ENCODE data around the gene STRAP. TPM values are rescaled to one million over a fixed set of nuclear protein-coding genes. Genes with fewer than 3 reads are reported as not detected.

Gene STRAP, protein sequence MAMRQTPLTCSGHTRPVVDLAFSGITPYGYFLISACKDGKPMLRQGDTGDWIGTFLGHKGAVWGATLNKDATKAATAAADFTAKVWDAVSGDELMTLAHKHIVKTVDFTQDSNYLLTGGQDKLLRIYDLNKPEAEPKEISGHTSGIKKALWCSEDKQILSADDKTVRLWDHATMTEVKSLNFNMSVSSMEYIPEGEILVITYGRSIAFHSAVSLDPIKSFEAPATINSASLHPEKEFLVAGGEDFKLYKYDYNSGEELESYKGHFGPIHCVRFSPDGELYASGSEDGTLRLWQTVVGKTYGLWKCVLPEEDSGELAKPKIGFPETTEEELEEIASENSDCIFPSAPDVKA
- total RNA-seq (2021): 210 and 218 TPM in 2 replicates
- long read RNA-seq, transcript STRAP-206 (9 exons, 1,698 nt): minor isoform, 152 of 3,866 reads
- long read RNA-seq, transcript STRAP-201 (11 exons, 1,442 nt): minor isoform, 11 of 3,866 reads
- long read RNA-seq, transcript STRAP-202 (10 exons, 1,866 nt): major isoform, 3,568 of 3,866 reads
- long read RNA-seq, partial matches to known transcripts: 17 of 3,866 reads
- long read RNA-seq, other reads (novel, unspliced or antisense): 117 of 3,866 reads

DNA sequence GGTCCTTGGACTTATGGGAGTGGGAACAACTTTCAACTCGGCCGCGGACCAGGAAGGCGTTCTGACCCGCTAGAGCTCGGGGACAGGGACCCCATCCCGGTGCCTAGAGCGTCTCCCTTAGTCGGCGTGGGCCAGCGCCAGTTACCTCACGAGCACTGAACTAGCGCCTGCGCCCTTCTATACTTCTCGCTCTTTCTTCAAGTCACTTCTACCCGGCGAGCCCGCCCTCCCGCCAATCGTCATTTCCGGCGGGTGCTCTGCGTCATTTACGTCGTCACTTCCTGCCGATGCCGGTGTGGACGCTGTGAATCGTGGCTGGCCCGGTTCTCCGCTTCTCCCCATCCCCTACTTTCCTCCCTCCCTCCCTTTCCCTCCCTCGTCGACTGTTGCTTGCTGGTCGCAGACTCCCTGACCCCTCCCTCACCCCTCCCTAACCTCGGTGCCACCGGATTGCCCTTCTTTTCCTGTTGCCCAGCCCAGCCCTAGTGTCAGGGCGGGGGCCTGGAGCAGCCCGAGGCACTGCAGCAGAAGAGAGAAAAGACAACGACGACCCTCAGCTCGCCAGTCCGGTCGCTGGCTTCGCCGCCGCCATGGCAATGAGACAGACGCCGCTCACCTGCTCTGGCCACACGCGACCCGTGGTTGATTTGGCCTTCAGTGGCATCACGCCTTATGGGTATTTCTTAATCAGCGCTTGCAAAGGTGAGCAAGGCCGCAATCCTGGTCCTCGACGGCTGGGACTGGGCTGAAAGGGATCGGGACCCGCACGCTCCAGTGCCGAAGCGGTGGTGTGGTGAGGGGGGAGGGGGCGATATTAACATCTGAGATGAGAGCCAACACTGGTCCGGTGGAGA is at the start of gene STRAP:
STRAP (plus strand) TSS at position 270 of the 854 bp plus-strand sequence; CDS start at position 591, 321 bp downstream.
- Histone ChIP-seq H3K23me2 (ENCODE audit: insufficient read length, low read depth, low read length, poor library complexity, severe bottlenecking) (peaks cover 3% of the 10 kb centered on the region), H4K91ac (ENCODE audit: insufficient read length, low read depth, low read length) (no peak within 1 kb of the TSS), H3K27ac (ENCODE audit: insufficient read length, low read depth, low read length) (peak within 1 kb of the TSS; percentile 63), H2BK5ac (ENCODE audit: insufficient read length, low read length) (peak within 1 kb of the TSS; percentile 66), H3K4me2 (ENCODE audit: insufficient read depth, insufficient read length, low read length) (peak within 1 kb of the TSS; percentile 94), H2BK12ac (ENCODE audit: insufficient read length, low read depth, low read length) (no peak within 1 kb of the TSS), H3K79me1 (ENCODE audit: insufficient read depth, low read depth, low read length, poor library complexity, severe bottlenecking) (peaks cover 4% of the 10 kb centered on the region), H3T11ph (ENCODE audit: low read length) (no peak within 1 kb of the TSS), H4K8ac (replicated peaks; ENCODE audit: insufficient read length, low read depth, low read length) (no peak within 1 kb of the TSS), H4K20me1 (ENCODE audit: control insufficient read depth, insufficient read depth, insufficient read length) (no peaks in the 10 kb centered on the region), H3K14ac (ENCODE audit: insufficient read depth, low read length) (peak within 1 kb of the TSS; percentile 91), H3K56ac (ENCODE audit: insufficient read length, low read depth, low read length) (peak within 1 kb of the TSS; percentile 29), H3K27me3 (ENCODE audit: insufficient read depth, low read length) (no peaks in the 10 kb centered on the region; the same call in 1 of the 2 replicates), H4K5ac (ENCODE audit: insufficient read length, low read depth, low read length) (peak within 1 kb of the TSS; percentile 66), H3K9me3 (ENCODE audit: control insufficient read depth, low read depth, low read length) (no peaks in the 10 kb centered on the region), H2AFZ (ENCODE audit: low read length) (no peak within 1 kb of the TSS), H3K9ac (ENCODE audit: extremely low read depth, insufficient read length, low read length) (peak within 1 kb of the TSS; percentile 85), H2AK5ac (ENCODE audit: insufficient read length, low read length) (no peak within 1 kb of the TSS), H2BK15ac (ENCODE audit: low read depth, low read length) (no peak within 1 kb of the TSS), H3K23ac (ENCODE audit: insufficient read length, low read depth, low read length) (no peak within 1 kb of the TSS), H3K4me1 (ENCODE audit: insufficient read depth, low read length) (no peaks in the 10 kb centered on the region), H2BK120ac (ENCODE audit: low read depth, low read length, poor library complexity, severe bottlenecking) (no peak within 1 kb of the TSS), H3K79me2 (ENCODE audit: insufficient read depth, low read length) (peaks cover 39% of the 10 kb centered on the region), H2BK20ac (ENCODE audit: low read depth, low read length, poor library complexity, severe bottlenecking) (no peak within 1 kb of the TSS), H3K18ac (ENCODE audit: insufficient read length, low read depth, low read length) (peak within 1 kb of the TSS; percentile 85), H3K4ac (ENCODE audit: low read depth, low read length) (no peak within 1 kb of the TSS; the same call in 1 of the 2 replicates)
- TF ChIP-seq, protein P1, sequence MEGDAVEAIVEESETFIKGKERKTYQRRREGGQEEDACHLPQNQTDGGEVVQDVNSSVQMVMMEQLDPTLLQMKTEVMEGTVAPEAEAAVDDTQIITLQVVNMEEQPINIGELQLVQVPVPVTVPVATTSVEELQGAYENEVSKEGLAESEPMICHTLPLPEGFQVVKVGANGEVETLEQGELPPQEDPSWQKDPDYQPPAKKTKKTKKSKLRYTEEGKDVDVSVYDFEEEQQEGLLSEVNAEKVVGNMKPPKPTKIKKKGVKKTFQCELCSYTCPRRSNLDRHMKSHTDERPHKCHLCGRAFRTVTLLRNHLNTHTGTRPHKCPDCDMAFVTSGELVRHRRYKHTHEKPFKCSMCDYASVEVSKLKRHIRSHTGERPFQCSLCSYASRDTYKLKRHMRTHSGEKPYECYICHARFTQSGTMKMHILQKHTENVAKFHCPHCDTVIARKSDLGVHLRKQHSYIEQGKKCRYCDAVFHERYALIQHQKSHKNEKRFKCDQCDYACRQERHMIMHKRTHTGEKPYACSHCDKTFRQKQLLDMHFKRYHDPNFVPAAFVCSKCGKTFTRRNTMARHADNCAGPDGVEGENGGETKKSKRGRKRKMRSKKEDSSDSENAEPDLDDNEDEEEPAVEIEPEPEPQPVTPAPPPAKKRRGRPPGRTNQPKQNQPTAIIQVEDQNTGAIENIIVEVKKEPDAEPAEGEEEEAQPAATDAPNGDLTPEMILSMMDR (conservative IDR thresholded peaks at IDR 0.05): no peak
- Mint-ChIP-seq H3K27ac (peak within 1 kb of the TSS; percentile 99 to 100 (median 99)), H3K4me1 (peaks cover 13 to 21% of the 10 kb centered on the region in 2 experiments), H3K27me3 (ENCODE audit: low read depth) (no peaks in the 10 kb centered on the region), H3K9me3 (no peaks in the 10 kb centered on the region), H3K4me3 (peak within 1 kb of the TSS; percentile 98 to 99), H3K36me3 (ENCODE audit: insufficient read depth in 1 of 3, low read depth in 3 of 3) (peaks cover 24 to 40% (median 38%) of the 10 kb centered on the region in 3 experiments; a peak in 6 of 7 replicates)
- no CpG with 5 or more reads among the region's 63 CpGs for WGBS (ENCODE audit: extremely low coverage, insufficient read length, low lambda C conversion rate)
- peak; percentile 99 for DNase-seq
